HFF-Myc (cell line): ENCODE measurements around the gene DAPK2.

ENCODE experiments used
- DNase-seq: peaks from one replicate; pipeline ENCODE4 v3.0.0-alpha.2; 2011; ENCODE audit warnings: low read depth; ENCODE audit errors: extremely low read depth
- H3K4me3 ChIP-seq: replicated peaks from 2 replicates; pipeline ENCODE4 v1.5.1; 2011; ENCODE audit warnings: low read depth, mild to moderate bottlenecking, control low read depth, low read length
- CTCF ChIP-seq: IDR thresholded peaks from 2 replicates; pipeline ENCODE4 v1.5.1; 2012; ENCODE audit warnings: mild to moderate bottlenecking, low read depth, low read length, control low read depth; ENCODE audit errors: missing control alignments

DAPK2 gene

GRCh38 chr15:63977119-63977518 is 69.2 kb downstream of the DAPK2 start:
- no peak overlapping the region for H3K4me3 ChIP-seq
- TF ChIP-seq CTCF: no peak
- DNase-seq: no peak

- H3K4me3 ChIP-seq: no peak overlapping the region
- DNase-seq: no peak
- TF ChIP-seq CTCF: no peak
These were observed 72.3 kb downstream of the DAPK2 start for GRCh38 chr15:63974021-63974420.

- DNase-seq: peak; percentile 55
- no peak for TF ChIP-seq CTCF
- H3K4me3 ChIP-seq: no peak overlapping the region
These were observed 72.9 kb downstream of the DAPK2 start for GRCh38 chr15:63973212-63974009.

GRCh38 chr15:63972801-63973200 is 73.5 kb downstream of the DAPK2 start:
- H3K4me3 ChIP-seq: no peak overlapping the region

GRCh38 chr15:63971904-63972303 is 74.4 kb downstream of the DAPK2 start:
- TF ChIP-seq CTCF: no peak
- H3K4me3 ChIP-seq: no peak overlapping the region
- no peak for DNase-seq

More at GRCh38 chr15:63972801-63973200, 73.5 kb downstream of the DAPK2 start:
- no peak for DNase-seq
- no peak for TF ChIP-seq CTCF

- TF ChIP-seq CTCF: no peak
- no peak overlapping the region for H3K4me3 ChIP-seq
- DNase-seq: no peak
These were observed 74.9 kb downstream of the DAPK2 start for GRCh38 chr15:63971427-63971805.
